SU-DHL-6 (cell line): ENCODE results near the gene DLD.

Source experiments
- H2AFZ ChIP-seq: fragments of 200-600 bp; sonication (generic); 2 replicates; pipeline ENCODE4 v1.6.1; 2014; ENCODE audit warnings: low read depth, mild to moderate bottlenecking, moderate library complexity, mixed read lengths, antibody characterized with exemption, low read length; ENCODE audit not compliant: severe bottlenecking
- H3F3A ChIP-seq: fragments of 200-600 bp; shearing (Covaris generic); 2 replicates; pipeline ENCODE4 v1.6.0; 2016; ENCODE audit warnings: antibody characterized with exemption, mild to moderate bottlenecking; ENCODE audit not compliant: insufficient read depth
- H3K27ac ChIP-seq: fragments of 200-600 bp; sonication (generic); 2 replicates; pipeline ENCODE4 v1.5.1; 2016; ENCODE audit warnings: low read depth, mild to moderate bottlenecking, low read length, moderate library complexity, mixed read lengths
- H3K27me3 ChIP-seq: fragments of 200-600 bp; sonication (generic), shearing (Covaris generic); 2 replicates; pipeline ENCODE4 v1.6.0; 2014; ENCODE audit warnings: mild to moderate bottlenecking, low read length
- H3K36me3 ChIP-seq: fragments of 200-600 bp; sonication (generic); 2 replicates; pipeline ENCODE4 v1.6.1; 2014; ENCODE audit warnings: mild to moderate bottlenecking, low read length, mixed read lengths
- H3K4me2 ChIP-seq: fragments of 300-600, 200-600 bp; shearing (Covaris generic), sonication (generic); 2 replicates; pipeline ENCODE4 v1.6.0; 2014; ENCODE audit warnings: low read length, low read depth, mild to moderate bottlenecking; ENCODE audit not compliant: poor library complexity, severe bottlenecking
- H3K4me3 ChIP-seq: fragments of 200-600 bp; sonication (generic); 2 replicates; pipeline ENCODE4 v1.5.1; 2014; ENCODE audit warnings: antibody characterized with exemption, low read length, mild to moderate bottlenecking, mixed read lengths; ENCODE audit not compliant: insufficient read depth, poor library complexity, severe bottlenecking
- H3K79me2 ChIP-seq: fragments of 200-600 bp; sonication (generic); 2 replicates; pipeline ENCODE4 v1.6.1; 2014; ENCODE audit warnings: mild to moderate bottlenecking, low read length, moderate library complexity; ENCODE audit not compliant: insufficient read depth
- H3K9ac ChIP-seq: fragments of 200-600 bp; sonication (generic); 2 replicates; pipeline ENCODE4 v1.7.0; 2014; ENCODE audit warnings: mild to moderate bottlenecking, low read length
- H3K9me2 ChIP-seq: fragments of 200-600 bp; sonication (generic); replicated peaks from 2 replicates; pipeline ENCODE4 v1.6.1; 2014; ENCODE audit warnings: low read length; ENCODE audit not compliant: insufficient read depth
- H3K9me3 ChIP-seq: fragments of 200-600 bp; sonication (generic); 2 replicates; pipeline ENCODE4 v1.6.1; 2014; ENCODE audit warnings: low read length, mixed read lengths; ENCODE audit not compliant: insufficient read depth
- H4K20me1 ChIP-seq: fragments of 200-600 bp; sonication (generic); 2 replicates; pipeline ENCODE4 v1.6.1; 2014; ENCODE audit warnings: low read depth, mild to moderate bottlenecking, antibody characterized with exemption, low read length, moderate library complexity, mixed read lengths
- CTCF ChIP-seq: fragments of 200-600 bp; sonication (generic); IDR thresholded peaks from one replicate; pipeline ENCODE4 v1.5.1; 2017; ENCODE audit warnings: antibody characterized with exemption, mild to moderate bottlenecking, low read length, moderate library complexity; ENCODE audit not compliant: insufficient read depth, poor library complexity, severe bottlenecking
- EZH2phosphoT487 ChIP-seq: fragments of 200-600 bp; sonication (generic), shearing (Covaris generic); conservative IDR thresholded peaks from 2 replicates; pipeline ENCODE4 v1.6.1; 2018; ENCODE audit warnings: mild to moderate bottlenecking, antibody characterized with exemption, low read length, moderate library complexity, mixed read lengths

DLD gene

DNA sequence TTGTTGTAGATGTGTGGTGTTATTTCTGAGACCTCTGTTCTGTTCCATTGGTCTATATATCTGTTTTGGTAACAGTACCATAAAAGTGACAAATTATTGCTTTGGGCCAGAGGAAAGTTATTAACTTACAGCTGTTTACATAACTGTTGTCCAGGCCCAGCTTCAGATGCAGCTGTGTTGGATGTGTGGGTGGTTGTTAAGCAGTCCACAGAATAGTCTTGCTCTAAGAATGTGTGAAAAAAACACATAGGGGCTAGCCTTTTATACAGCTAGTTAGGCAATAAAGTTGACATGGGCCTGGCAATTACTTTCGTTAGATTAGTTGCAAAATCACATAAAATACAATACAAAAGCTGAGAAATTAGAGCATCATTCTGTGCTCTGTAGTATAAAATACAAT is 31.9 kb downstream of the DLD start:
- 0 out of 2 replicates have a peak, but pooled peaks cover 3% of the 10 kb centered on the region for H3F3A ChIP-seq
- no peaks in the 10 kb centered on the region for H4K20me1 ChIP-seq
- H3K4me3 ChIP-seq: no peak overlapping the region
- H3K9me3 ChIP-seq: no peaks in the 10 kb centered on the region
- no peak overlapping the region for H3K4me2 ChIP-seq
- H3K27ac ChIP-seq: no peak overlapping the region
- no peaks in the 10 kb centered on the region for H3K9me2 ChIP-seq
- H3K27me3 ChIP-seq: no peaks in the 10 kb centered on the region
- no peaks in the 10 kb centered on the region for H3K79me2 ChIP-seq
- H3K9ac ChIP-seq: no peak overlapping the region
- TF ChIP-seq CTCF (no peak), EZH2phosphoT487 (no peak)
- H2AFZ ChIP-seq: no peak overlapping the region
- peaks cover 31% of the 10 kb centered on the region for H3K36me3 ChIP-seq

GRCh38 chr7:107924841-107925504 is 34.0 kb downstream of the DLD start:
- Histone ChIP-seq H3K9ac (no peak overlapping the region), H3K27ac (no peak overlapping the region), H3F3A (0 out of 2 replicates have a peak, but pooled peaks cover 3% of the 10 kb centered on the region), H3K4me3 (no peak overlapping the region), H4K20me1 (no peaks in the 10 kb centered on the region), H3K27me3 (no peaks in the 10 kb centered on the region), H3K4me2 (no peak overlapping the region), H3K9me2 (no peaks in the 10 kb centered on the region), H3K79me2 (no peaks in the 10 kb centered on the region), H2AFZ (no peak overlapping the region), H3K36me3 (peaks cover 11% of the 10 kb centered on the region), H3K9me3 (no peaks in the 10 kb centered on the region)
- TF ChIP-seq EZH2phosphoT487 (no peak), CTCF (no peak)

GRCh38 chr7:107926481-107926880 is 35.5 kb downstream of the DLD start:
- Histone ChIP-seq H4K20me1 (no peaks in the 10 kb centered on the region), H3K9ac (no peak overlapping the region), H2AFZ (no peak overlapping the region), H3K4me2 (no peak overlapping the region), H3K4me3 (no peak overlapping the region), H3K36me3 (no peaks in the 10 kb centered on the region), H3F3A (0 out of 2 replicates have a peak, but pooled peaks cover 3% of the 10 kb centered on the region), H3K27ac (no peak overlapping the region), H3K79me2 (no peaks in the 10 kb centered on the region), H3K9me3 (no peaks in the 10 kb centered on the region), H3K27me3 (no peaks in the 10 kb centered on the region), H3K9me2 (no peaks in the 10 kb centered on the region)
- TF ChIP-seq EZH2phosphoT487: no peak
- TF ChIP-seq CTCF: no peak
